Measurements from ENCODE around the gene TBKBP1. TPM values are rescaled to one million over a fixed set of nuclear protein-coding genes. Genes with fewer than 3 reads are reported as not detected.

The TBKBP1 gene
- total and polyA plus RNA-seq, 2 of the 4 experiments (the other 2 are of a cell fraction), result 3.4 to 8.5 TPM

- CTCF ChIA-PET, result no interaction called here
- Histone ChIP-seq H2AK9ac (replicated peaks; ENCODE audit: low read depth, low read length, poor library complexity) (peak overlapping the region; percentile 87), H3K4me3 (ENCODE audit: insufficient read depth, low read depth, low read length) (peak overlapping the region; percentile 85; the same call in 1 of the 2 replicates), H2AFZ (replicated peaks; ENCODE audit: low read length, poor library complexity) (peak overlapping the region; percentile 95), H3K14ac (replicated peaks; ENCODE audit: low read depth, low read length) (peak overlapping the region; percentile 85; the same call in 1 of the 2 replicates), H3K56ac (ENCODE audit: extremely low read depth, insufficient read depth, low read length) (no peak overlapping the region), H2BK5ac (ENCODE audit: low read depth, low read length, poor library complexity, severe bottlenecking) (no peak overlapping the region), H4K91ac (ENCODE audit: insufficient read depth, low read depth, low read length) (peak overlapping the region; percentile 42; the same call in 1 of the 2 replicates), H3K23ac (ENCODE audit: low read depth, low read length) (no peak overlapping the region), H3K4me2 (ENCODE audit: low read depth, low read length) (peak overlapping the region; percentile 83; the same call in 1 of the 2 replicates), H3K4me1 (ENCODE audit: control insufficient read depth, insufficient read depth, low read length) (peaks cover 11% of the 10 kb centered on the region), H2BK120ac (ENCODE audit: low read depth, low read length) (no peak overlapping the region), H3K9me3 (ENCODE audit: control insufficient read depth, insufficient read depth, low read length) (no peaks in the 10 kb centered on the region), H2BK20ac (ENCODE audit: low read depth, low read length) (no peak overlapping the region), H4K5ac (ENCODE audit: low read depth, low read length) (no peak overlapping the region; the same call in 1 of the 2 replicates), H3K27me3 (ENCODE audit: control insufficient read depth, insufficient read depth, low read length) (no peaks in the 10 kb centered on the region; the same call in 1 of the 2 replicates), H4K20me1 (ENCODE audit: insufficient read depth, low read length) (peaks cover 13% of the 10 kb centered on the region; the same call in 1 of the 2 replicates), H3K36me3 (ENCODE audit: control insufficient read depth, insufficient read depth, low read length) (peaks cover 20% of the 10 kb centered on the region; the same call in 1 of the 2 replicates), H3K79me1 (ENCODE audit: low read depth in 1 of 2, low read length in 2 of 2) (peaks cover 5 to 10% of the 10 kb centered on the region in 2 experiments; a peak in 2 of 4 replicates), H3K18ac (ENCODE audit: low read depth, low read length) (no peak overlapping the region), H3K9me1 (ENCODE audit: insufficient read depth, low read length) (0 out of 2 replicates have a peak, but pooled peaks cover 3% of the 10 kb centered on the region), H3K27ac (ENCODE audit: insufficient read depth, low read length) (no peak overlapping the region), H4K8ac (ENCODE audit: low read depth in 2 of 2, low read length in 2 of 2) (peak overlapping the region; percentile 97; a peak in 3 of 4 replicates), H2BK15ac (ENCODE audit: low read depth, low read length) (no peak overlapping the region), H3K9ac (ENCODE audit: low read depth, low read length) (peak overlapping the region; percentile 27; the same call in 1 of the 2 replicates), H2AK5ac (ENCODE audit: low read depth, low read length) (peak overlapping the region; percentile 75), H3K4ac (ENCODE audit: low read depth, low read length) (peak overlapping the region; percentile 92)
- BruUV-seq (replicated peaks), result no TSS peak
- no peak for DNase-seq
- ATAC-seq (ENCODE audit: low read depth), result no peak
- intact Hi-C loops (cut with micrococcal nuclease), result no loop called here
- WGBS, 2 experiments (ENCODE audit: extremely low coverage in 2 of 2, insufficient read length in 1 of 2), result 17% methylated on average over 10 of the region's 47 CpGs; no CpG with 5 or more reads in 1 of the 2 experiments
- POLR2A ChIA-PET (ENCODE audit: unreplicated experiment), result no interaction called here
- in situ Hi-C loops (cut with MboI; ENCODE audit: low sequenced_read_pairs), result no loop called here
- dilution Hi-C loops (cut with HindIII; ENCODE audit: low sequenced_read_pairs, unreplicated experiment), result no loop called here
- TF ChIP-seq MAZ (IDR thresholded peaks at IDR 0.05; ENCODE audit: borderline replicate concordance, low read depth, low read length), result no peak
- TF ChIP-seq CHD1 (IDR thresholded peaks at IDR 0.05; ENCODE audit: low read depth, low read length), result no peak
- no peak for TF ChIP-seq CTCF (conservative IDR thresholded peaks at IDR 0.05; ENCODE audit: low read depth, low read length)
- TF ChIP-seq FOS (IDR thresholded peaks at IDR 0.05; ENCODE audit: low read depth, low read length), result no peak
- TF ChIP-seq, protein P1, sequence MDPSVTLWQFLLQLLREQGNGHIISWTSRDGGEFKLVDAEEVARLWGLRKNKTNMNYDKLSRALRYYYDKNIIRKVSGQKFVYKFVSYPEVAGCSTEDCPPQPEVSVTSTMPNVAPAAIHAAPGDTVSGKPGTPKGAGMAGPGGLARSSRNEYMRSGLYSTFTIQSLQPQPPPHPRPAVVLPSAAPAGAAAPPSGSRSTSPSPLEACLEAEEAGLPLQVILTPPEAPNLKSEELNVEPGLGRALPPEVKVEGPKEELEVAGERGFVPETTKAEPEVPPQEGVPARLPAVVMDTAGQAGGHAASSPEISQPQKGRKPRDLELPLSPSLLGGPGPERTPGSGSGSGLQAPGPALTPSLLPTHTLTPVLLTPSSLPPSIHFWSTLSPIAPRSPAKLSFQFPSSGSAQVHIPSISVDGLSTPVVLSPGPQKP (IDR thresholded peaks at IDR 0.05; ENCODE audit: borderline replicate concordance, low read depth, low read length), result no peak
- TF ChIP-seq, protein P2, sequence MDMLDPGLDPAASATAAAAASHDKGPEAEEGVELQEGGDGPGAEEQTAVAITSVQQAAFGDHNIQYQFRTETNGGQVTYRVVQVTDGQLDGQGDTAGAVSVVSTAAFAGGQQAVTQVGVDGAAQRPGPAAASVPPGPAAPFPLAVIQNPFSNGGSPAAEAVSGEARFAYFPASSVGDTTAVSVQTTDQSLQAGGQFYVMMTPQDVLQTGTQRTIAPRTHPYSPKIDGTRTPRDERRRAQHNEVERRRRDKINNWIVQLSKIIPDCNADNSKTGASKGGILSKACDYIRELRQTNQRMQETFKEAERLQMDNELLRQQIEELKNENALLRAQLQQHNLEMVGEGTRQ (IDR thresholded peaks at IDR 0.05; ENCODE audit: low read depth, low read length), result no peak
- TF ChIP-seq SMC3 (IDR thresholded peaks at IDR 0.05; ENCODE audit: low read depth, low read length), result no peak
- TF ChIP-seq CEBPB (IDR thresholded peaks at IDR 0.05; ENCODE audit: low read depth, low read length), result no peak
- TF ChIP-seq RAD21 (IDR thresholded peaks at IDR 0.05; ENCODE audit: low read length), result no peak
- no peak for TF ChIP-seq NFE2L2 (IDR thresholded peaks at IDR 0.05; ENCODE audit: low read depth, low read length)
- TF ChIP-seq POLR2A (IDR thresholded peaks at IDR 0.05; ENCODE audit: low read depth, low read length), result no peak
- no peak for TF ChIP-seq MAFK (IDR thresholded peaks at IDR 0.05; ENCODE audit: low read depth, low read length)
- no peak for TF ChIP-seq RCOR1 (IDR thresholded peaks at IDR 0.05; ENCODE audit: insufficient replicate concordance, low read length)
These were observed 1.7 kb downstream of the TBKBP1 start for GRCh38 chr17:47695429-47696376.

Measured in IMR-90 (cell line).